Measurements from ENCODE around the gene LRCOL1. TPM values are rescaled to one million over a fixed set of nuclear protein-coding genes. Genes with fewer than 3 reads are reported as not detected.

The LRCOL1 gene
- total and polyA plus RNA-seq, 2 of the 8 experiments (the other 6 are each of a cell fraction or from before 2014, with no cell fraction given), result not detected

DNA sequence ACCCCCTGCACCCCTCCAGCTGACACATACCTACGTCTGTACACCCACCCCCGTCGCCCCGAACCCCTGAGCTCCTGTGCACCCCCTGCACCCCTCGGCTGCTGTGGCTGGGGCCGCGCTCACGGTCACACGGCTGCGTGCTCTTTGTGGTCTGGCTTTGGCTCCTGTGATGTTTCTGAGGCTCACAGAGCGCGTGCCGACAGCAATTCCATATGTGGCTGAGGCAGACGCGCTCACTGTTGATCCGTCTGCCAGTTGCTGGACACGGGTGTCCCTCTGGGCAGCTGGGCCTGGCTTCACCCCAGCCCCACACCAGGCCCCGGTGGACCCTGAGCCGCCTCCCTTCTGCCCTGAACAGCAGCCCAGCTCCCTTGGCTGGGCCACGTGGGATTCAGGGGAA is 46.5 kb downstream of the LRCOL1 start:
- Histone ChIP-seq H3K9ac (replicated peaks in 1 of 4; ENCODE audit: extremely low read depth in 1 of 4, low read depth in 3 of 4, low read length in 3 of 4) (no peak overlapping the region), H3K27ac (ENCODE audit: low read depth, low read length) (no peak overlapping the region), H2BK20ac (ENCODE audit: low read length) (no peak overlapping the region), H3K23me2 (ENCODE audit: low read depth, low read length) (peaks cover 5% of the 10 kb centered on the region; the same call in 1 of the 2 replicates), H3K56ac (replicated peaks; ENCODE audit: insufficient read length, low read depth, low read length) (no peak overlapping the region), H3K4me3 (ENCODE audit: extremely low read depth in 1 of 4, insufficient read depth in 2 of 4, low read depth in 3 of 4, low read length in 4 of 4) (no peak overlapping the region), H3K36me3 (ENCODE audit: control insufficient read depth in 2 of 4, insufficient read depth in 4 of 4, low read length in 3 of 4) (peaks cover 0 to 6% (median 5%) of the 10 kb centered on the region in 4 experiments; a peak in 4 of 8 replicates), H4K20me1 (replicated peaks in 1 of 2; ENCODE audit: control insufficient read depth in 1 of 2, insufficient read depth in 2 of 2, low read length in 2 of 2) (peaks cover 48 to 57% of the 10 kb centered on the region in 2 experiments), H3K79me2 (ENCODE audit: control insufficient read depth in 1 of 2, insufficient read depth in 2 of 2, low read length in 2 of 2) (peaks cover 11 to 43% of the 10 kb centered on the region in 2 experiments), H4K5ac (ENCODE audit: insufficient read length, low read depth, low read length) (no peak overlapping the region), H3K79me1 (ENCODE audit: low read depth, low read length) (peaks cover 27% of the 10 kb centered on the region), H3K14ac (ENCODE audit: insufficient read length) (no peak overlapping the region), H3K18ac (ENCODE audit: extremely low read depth, low read length) (no peak overlapping the region), H3K23ac (ENCODE audit: insufficient read length) (no peak overlapping the region), H2BK12ac (ENCODE audit: low read depth, low read length) (no peak overlapping the region), H3K27me3 (replicated peaks in 1 of 4; ENCODE audit: control insufficient read depth in 3 of 4, extremely low read depth in 1 of 4, insufficient read depth in 3 of 4, low read length in 3 of 4) (peaks cover 0 to 9% (median 6%) of the 10 kb centered on the region in 4 experiments; a peak in 6 of 7 replicates), H4K91ac (replicated peaks; ENCODE audit: insufficient read length, low read length) (no peak overlapping the region), H2BK15ac (ENCODE audit: low read length) (no peak overlapping the region), H3K4ac (replicated peaks; ENCODE audit: insufficient read length, low read depth, low read length) (no peak overlapping the region), H2AFZ (ENCODE audit: low read length) (no peak overlapping the region), H3K4me1 (replicated peaks in 1 of 4; ENCODE audit: control insufficient read depth in 3 of 4, insufficient read depth in 4 of 4, low read length in 3 of 4) (peaks cover 0 to 10% (median 6%) of the 10 kb centered on the region in 4 experiments; a peak in 5 of 7 replicates), H3K4me2 (ENCODE audit: insufficient read depth in 1 of 2, low read depth in 2 of 2, low read length in 2 of 2) (no peak overlapping the region), H2BK5ac (ENCODE audit: low read depth, low read length) (no peak overlapping the region), H2BK120ac (replicated peaks; ENCODE audit: low read depth, low read length) (no peak overlapping the region), H3K9me3 (ENCODE audit: insufficient read depth in 2 of 2, low read depth in 1 of 2, low read length in 1 of 2) (no peaks in the 10 kb centered on the region), H2AK5ac (ENCODE audit: low read depth, low read length) (no peak overlapping the region), H4K8ac (ENCODE audit: extremely low read depth, insufficient read depth, low read length) (no peak overlapping the region)
- FAIRE-seq (no peak), DNase-seq (ENCODE audit: low read depth in 1 of 2, low spot score in 2 of 2) (no peak)
- ChIA-PET CTCF (ENCODE audit: partially characterized antibody) (interaction anchor here (1.0 to 3.4 kb wide), 4 partner anchors 14 to 191 kb away, joined by 3 to 18 read pairs (median 4); partner anchors contain the start of gene LRCOL1), POLR2A (ENCODE audit: partially characterized antibody) (interaction anchor here (0.7 to 8.7 kb wide), 3 partner anchors 9 to 17 kb away, joined by 3 to 60 read pairs (median 7); no protein-coding TSS in a partner anchor)
- TF ChIP-seq EGR1 (IDR thresholded peaks at IDR 0.05; ENCODE audit: borderline replicate concordance, low read depth, low read length), result no peak
- 96% methylated on average over 14 of the region's 20 CpGs; no CpG with 5 or more reads in 1 of the 2 experiments for WGBS, 2 experiments (ENCODE audit: extremely low coverage in 1 of 2, insufficient coverage in 1 of 2, insufficient read length in 1 of 2, insufficient replicate concordance in 2 of 2, low coverage in 1 of 2, low lambda C conversion rate in 2 of 2, missing lambda C conversion rate in 1 of 2)

Data from H1 (cell line).